UCSD-AML1 (cell line): ENCODE results near the gene DPP10.

Source experiments
- DNase-seq: peaks from one replicate; lab custom pipeline; 2025; ENCODE audit not compliant: unreplicated experiment; lab: John Stamatoyannopoulos, UW

Gene DPP10

GRCh38 chr2:115208493-115209164, 766.2 kb downstream of the DPP10 start:
- no peak for DNase-seq

- no peak for DNase-seq
Measured at GRCh38 chr2:115214050-115214449, 771.6 kb downstream of the DPP10 start.

- DNase-seq = no peak
Measured at GRCh38 chr2:115219296-115219695, 776.9 kb downstream of the DPP10 start.

- DNase-seq = no peak
Measured at GRCh38 chr2:115234186-115234585, 791.7 kb downstream of the DPP10 start.

- DNase-seq = no peak
Measured at GRCh38 chr2:115234737-115235136, 792.3 kb downstream of the DPP10 start.

GRCh38 chr2:115248066-115248465, 805.6 kb downstream of the DPP10 start:
- no peak for DNase-seq

- no peak for DNase-seq
Measured at GRCh38 chr2:115277366-115277765, 834.9 kb downstream of the DPP10 start.

- no peak for DNase-seq
Measured at GRCh38 chr2:115285416-115285815, 843.0 kb downstream of the DPP10 start.

GRCh38 chr2:115290478-115290877, 848.0 kb downstream of the DPP10 start:
- DNase-seq = no peak

- DNase-seq = no peak
Measured at GRCh38 chr2:115292742-115293141, 850.3 kb downstream of the DPP10 start.

GRCh38 chr2:115294999-115295398, 852.6 kb downstream of the DPP10 start:
- DNase-seq = no peak

GRCh38 chr2:115297056-115297455, 854.6 kb downstream of the DPP10 start:
- no peak for DNase-seq

- DNase-seq = no peak
Measured at GRCh38 chr2:115299199-115299598, 856.8 kb downstream of the DPP10 start.

GRCh38 chr2:115305712-115306111, 863.3 kb downstream of the DPP10 start:
- DNase-seq = no peak

- no peak for DNase-seq
Measured at GRCh38 chr2:115314119-115314518, 871.7 kb downstream of the DPP10 start.

- no peak for DNase-seq
Measured at GRCh38 chr2:115327061-115327460, 884.6 kb downstream of the DPP10 start.

GRCh38 chr2:115359550-115359949, 917.1 kb downstream of the DPP10 start:
- no peak for DNase-seq

GRCh38 chr2:115364093-115364492, 921.7 kb downstream of the DPP10 start:
- DNase-seq = no peak

GRCh38 chr2:115369400-115369799, 927.0 kb downstream of the DPP10 start:
- DNase-seq = no peak

- no peak for DNase-seq
Measured at GRCh38 chr2:115374981-115375380, 932.5 kb downstream of the DPP10 start.

- DNase-seq = no peak
Measured at GRCh38 chr2:115384399-115384798, 942.0 kb downstream of the DPP10 start.

GRCh38 chr2:115386465-115386864, 944.0 kb downstream of the DPP10 start:
- no peak for DNase-seq

- no peak for DNase-seq
Measured at GRCh38 chr2:115389024-115389423, 946.6 kb downstream of the DPP10 start.
